GM19463 (cell line): ENCODE results near the gene METTL24.
"Not testable (repeated sequence)": the region's sequence is repeated elsewhere in the genome, so short reads cannot be mapped to it uniquely, and the experiment has no call there.

Source experiments
- ATAC-seq: cut with Tn5 transposase; IDR thresholded peaks from one replicate; pipeline ENCODE4 v1.9.1; 2021; ENCODE audit warnings: mild to moderate bottlenecking, moderate library complexity; ENCODE audit not compliant: unreplicated experiment

METTL24 gene

GRCh38 chr6:110317646-110318045 lies 40.5 kb downstream of the METTL24 start:
- no peak for ATAC-seq

- ATAC-seq: no peak
Observed at GRCh38 chr6:110317189-110317588, 41.0 kb downstream of the METTL24 start.

DNA sequence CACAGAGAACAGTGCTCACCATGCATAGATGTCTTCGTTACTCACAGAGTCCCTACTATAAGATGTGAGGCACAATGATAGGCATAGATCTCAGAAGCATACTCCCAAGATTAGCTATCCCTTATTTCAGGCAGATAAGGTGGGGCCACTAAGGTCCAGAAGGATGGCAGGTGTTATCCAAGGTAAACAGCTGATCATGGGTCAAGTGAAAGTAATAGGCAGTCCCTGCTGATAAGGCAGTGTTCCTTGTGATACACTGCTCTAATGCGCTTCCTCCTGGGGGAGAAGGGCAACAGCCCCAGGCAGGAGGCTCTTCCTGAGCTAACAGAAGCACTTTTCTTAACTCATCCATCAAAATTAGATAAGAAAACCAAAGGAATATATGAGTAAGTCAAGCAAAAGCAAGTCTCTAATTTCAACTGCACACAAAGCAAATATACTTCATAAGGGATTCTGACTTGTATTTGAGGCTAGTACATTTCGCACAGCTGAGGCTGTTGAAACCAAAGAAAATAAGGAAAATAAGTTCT lies 42.2 kb downstream of the METTL24 start:
- ATAC-seq: no peak

GRCh38 chr6:110315207-110315868 lies 42.8 kb downstream of the METTL24 start:
- no peak for ATAC-seq

DNA sequence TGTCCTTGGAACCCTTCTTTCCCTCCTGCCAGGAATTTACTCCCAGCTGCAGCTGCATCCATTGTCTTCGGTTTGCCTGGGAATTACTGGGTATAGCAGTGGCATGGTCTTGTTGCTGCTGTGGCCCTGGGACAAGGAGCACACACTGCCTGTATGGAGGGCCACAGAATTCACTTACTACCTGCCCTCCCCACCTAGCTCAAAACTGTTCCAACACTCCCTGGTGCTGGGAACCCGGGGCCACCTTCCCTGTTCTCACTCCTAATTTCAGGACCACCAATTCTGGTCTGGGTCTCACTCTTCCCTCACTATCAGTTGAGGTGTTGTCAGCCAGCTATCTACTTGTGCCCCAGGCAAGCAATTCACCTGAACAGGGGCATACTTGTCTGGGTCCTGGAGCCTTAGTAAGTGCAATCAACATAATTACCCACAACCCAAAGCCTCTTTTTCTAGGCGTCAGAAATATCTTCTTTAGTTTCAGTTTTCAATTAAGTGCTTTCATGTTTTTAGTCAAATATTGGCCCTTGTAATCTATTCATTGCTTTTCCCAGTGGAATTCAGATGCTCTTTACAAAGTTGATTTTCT lies 47.2 kb downstream of the METTL24 start:
- ATAC-seq: no peak

GRCh38 chr6:110309432-110309831 lies 48.7 kb downstream of the METTL24 start:
- not testable (repeated sequence) for ATAC-seq

DNA sequence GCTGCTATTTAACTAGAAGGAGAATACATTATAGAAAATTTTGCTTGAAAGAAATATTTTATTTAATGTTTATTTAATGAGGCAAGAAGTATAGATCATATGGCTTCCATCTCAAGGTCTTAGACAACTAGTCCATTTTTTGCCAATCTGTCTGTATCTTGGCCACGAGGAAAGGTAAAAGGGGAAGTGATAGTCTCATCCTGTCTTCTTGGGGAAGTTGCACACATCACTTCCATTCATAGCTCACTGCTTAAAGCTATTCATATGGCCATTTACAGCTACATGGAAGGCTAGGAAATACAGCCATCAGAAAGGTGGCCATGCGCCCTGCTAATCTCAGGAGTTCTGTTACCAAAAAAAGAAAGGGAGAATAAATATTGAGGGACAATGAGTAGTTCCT lies 50.8 kb downstream of the METTL24 start:
- no peak for ATAC-seq

GRCh38 chr6:110305832-110306231 lies 52.3 kb downstream of the METTL24 start:
- not testable (repeated sequence) for ATAC-seq

DNA sequence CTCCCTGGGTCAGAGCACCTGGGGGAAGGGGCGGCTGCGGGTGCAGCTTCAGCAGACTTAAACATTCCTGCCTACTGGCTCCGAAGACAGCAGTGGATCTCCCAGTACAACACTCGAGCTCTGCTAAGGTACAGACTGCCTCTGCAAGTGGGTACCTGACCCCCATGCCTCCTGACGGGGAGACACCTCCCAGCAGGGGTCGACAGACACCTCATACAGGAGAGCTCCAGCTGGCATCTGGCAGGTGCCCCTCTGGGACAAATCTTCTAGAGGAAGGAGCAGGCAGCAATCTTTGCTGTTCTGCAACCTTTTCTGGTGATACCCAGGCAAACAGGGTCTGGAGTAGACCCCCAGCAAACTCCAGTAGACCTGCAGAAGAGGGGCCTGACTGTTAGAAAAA lies 54.5 kb downstream of the METTL24 start:
- ATAC-seq: not testable (repeated sequence)

- ATAC-seq: no peak
Observed at GRCh38 chr6:110298916-110299315, 59.2 kb downstream of the METTL24 start.

DNA sequence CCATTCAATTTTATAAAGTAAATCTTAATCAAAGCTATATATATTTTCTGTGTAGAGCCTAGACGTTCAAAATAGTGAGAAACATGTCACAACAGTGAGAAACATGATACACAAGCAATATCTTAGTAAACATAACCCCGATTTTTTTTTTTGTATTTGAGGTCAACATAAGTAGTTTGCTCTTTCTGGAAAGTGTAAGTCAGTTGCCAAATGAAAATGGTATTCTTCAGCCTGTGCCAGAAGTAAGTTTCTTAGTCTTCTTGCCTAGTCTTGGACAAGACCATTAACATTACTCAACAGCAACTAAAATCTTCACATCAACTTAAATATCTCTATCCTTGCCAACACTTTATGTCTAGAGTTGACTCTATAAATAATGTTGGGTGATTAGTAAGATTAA lies 59.7 kb downstream of the METTL24 start:
- no peak for ATAC-seq

DNA sequence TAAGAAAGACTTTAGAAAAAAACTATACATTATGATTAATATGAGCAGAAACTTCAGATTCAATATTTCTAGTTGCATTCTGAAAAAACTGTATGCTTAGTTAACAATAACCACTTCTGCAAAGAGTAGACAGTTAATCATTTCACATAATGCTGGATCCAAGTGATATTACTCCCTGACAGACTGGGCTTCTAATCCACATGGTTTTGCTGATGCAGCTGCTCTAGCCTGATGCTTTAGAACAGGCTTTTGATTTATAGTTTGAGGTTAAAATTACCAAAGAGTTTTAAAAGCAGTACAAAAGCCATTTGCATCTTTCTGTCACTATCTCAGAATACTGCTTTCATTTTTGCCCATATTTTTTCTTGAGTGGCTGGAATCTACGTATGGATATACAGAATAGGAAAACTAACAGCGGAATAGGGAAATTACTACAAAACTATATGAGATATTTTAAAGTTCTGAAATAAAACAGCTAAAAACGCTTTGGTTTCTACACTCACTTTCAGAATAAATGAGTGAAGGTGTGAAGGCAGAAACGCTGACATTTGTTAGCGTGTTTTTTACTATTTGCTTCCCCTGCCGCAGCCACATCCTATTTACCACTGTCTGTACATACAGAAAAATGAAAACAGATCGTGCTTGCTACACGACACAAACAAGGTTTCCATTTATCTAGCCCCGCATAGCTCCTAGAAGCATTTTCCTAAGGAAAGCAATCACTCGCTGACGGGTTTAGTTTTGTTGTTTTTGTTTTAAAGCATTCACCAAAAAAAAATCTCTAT lies 61.7 kb downstream of the METTL24 start:
- no peak for ATAC-seq

DNA sequence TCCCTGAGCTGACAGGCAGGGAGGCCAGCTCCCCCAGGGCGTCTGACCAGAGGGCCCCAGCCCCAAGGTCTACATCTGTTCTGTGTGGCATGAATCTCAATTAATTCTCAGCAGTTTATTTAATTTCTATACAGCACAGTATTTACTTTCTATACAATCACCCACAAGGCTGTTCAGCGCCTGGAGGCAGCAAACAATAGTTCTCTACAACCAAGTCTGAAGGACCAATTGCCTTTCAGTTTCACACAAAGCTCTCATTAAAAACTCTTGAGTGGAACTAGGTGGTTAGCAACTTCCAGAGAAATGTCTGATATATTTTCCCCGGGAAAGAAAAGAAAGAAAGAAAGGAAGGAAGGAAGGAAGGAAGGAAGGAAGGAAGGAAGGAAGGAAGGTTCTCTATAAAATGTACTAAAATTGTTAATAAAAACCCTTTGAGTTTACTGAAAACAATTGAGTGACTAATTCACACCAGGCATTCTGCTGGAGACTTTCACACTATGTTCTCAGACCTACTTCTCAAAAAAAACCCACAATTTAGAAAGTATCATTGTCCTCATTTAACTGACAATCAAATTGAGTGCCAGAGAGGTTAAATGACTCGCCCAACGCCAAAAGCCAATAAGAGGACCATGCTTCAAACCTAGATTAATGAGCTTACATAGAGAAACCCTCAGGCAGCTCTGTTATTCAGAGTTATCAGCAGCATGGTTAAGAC lies 62.5 kb downstream of the METTL24 start:
- ATAC-seq: no peak

- no peak for ATAC-seq
Observed at GRCh38 chr6:110287462-110288341, 70.4 kb downstream of the METTL24 start.

- ATAC-seq: no peak
Observed at GRCh38 chr6:110285306-110286060, 72.7 kb downstream of the METTL24 start.

DNA sequence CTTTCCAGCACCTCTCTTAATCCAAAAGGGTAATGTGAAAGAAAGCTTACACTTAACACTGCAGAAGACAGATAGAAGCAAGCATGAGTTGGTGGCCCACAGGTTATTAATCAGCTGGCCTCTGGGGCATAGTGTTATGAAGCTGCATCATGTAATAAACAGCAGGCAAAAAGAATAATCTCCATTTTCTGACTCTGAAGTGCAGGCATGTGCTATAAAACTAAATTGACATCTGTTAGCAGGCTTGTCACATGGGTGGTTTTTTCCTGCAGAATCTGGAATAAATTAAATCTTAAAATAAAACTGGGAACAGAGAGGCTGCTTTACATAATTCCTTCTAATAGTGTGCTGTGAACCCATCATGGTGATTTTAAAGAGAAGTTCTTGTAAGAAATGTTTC lies 73.3 kb downstream of the METTL24 start:
- ATAC-seq: no peak

DNA sequence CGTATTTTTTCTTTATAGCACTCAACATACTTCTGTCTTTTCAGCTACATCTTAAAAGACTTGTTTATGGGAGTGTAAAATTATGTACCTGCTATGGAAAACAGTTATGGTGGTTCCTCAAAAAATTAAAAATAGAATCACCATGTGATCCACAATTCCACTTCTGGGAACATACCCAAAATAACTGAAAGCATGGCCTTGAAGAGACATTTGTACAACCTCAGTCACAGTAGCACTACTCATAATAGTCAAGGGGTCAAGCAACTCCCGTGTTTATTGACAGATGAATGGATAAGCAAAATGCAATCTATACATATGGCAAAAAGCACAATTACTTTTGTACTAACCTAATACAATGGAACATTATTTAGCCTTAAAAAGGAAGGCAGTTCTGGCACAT lies 74.5 kb downstream of the METTL24 start:
- ATAC-seq: no peak

- ATAC-seq: no peak
Observed at GRCh38 chr6:110282412-110282811, 75.7 kb downstream of the METTL24 start.

- ATAC-seq: no peak
Observed at GRCh38 chr6:110277100-110277665, 81.0 kb downstream of the METTL24 start.
